Metanephros (tissue), 1 donor: ENCODE data around the gene OCEL1. TPM values are rescaled to one million over a fixed set of nuclear protein-coding genes. Genes with fewer than 3 reads are reported as not detected.

Source experiments
- total RNA-seq: library from RNA; depleted of rRNA; stranded (reverse); fragments of >200 nt; gene quantifications from one replicate; pipeline ENCODE4 v1.2.3, GENCODE V29; 2014

The OCEL1 gene, protein sequence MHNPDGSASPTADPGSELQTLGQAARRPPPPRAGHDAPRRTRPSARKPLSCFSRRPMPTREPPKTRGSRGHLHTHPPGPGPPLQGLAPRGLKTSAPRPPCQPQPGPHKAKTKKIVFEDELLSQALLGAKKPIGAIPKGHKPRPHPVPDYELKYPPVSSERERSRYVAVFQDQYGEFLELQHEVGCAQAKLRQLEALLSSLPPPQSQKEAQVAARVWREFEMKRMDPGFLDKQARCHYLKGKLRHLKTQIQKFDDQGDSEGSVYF
- 11.0 TPM for total RNA-seq

DNA sequence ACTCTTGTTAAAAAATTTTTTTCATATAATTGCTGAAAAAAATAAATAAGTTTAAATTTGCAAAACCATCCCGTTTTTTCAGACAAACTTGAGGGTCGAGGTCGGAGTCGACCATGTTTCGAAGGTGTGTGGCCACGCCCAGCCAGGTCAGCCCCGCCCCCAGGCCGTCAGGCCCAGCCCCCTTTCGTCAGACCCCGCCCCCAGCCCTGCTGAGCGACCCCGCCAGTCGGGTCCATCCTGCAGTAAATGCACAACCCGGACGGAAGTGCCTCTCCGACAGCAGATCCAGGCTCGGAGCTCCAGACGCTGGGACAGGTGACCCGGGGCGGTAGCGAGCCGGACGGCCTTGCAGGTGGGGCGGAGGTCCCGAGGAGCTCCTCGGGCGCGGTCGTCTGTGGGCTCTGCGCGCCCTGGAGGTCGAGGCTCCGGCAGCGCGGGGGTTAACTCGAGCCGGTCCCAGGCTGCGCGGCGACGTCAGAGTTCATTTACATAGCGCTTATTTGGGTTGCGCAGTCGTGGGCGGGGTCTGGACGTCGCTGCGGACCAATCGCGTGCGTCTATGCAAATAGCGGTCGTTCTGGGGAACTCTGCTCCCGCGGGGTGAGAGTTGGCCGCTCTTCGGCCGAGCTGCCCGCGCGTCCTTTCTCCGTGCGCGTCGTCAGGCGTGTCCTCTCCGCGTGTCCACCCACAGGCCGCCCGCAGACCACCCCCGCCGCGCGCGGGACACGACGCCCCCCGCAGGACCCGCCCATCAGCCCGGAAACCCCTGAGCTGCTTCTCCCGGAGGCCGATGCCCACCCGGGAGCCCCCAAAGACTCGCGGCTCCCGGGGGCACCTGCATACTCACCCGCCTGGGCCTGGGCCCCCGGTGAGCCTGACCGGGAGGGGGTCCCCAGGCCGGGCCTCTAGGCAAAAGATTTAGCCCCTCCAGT, at the start of gene OCEL1:
OCEL1 (plus strand) TSS at position 225 of the 932 bp plus-strand sequence; CDS start at position 247, 22 bp downstream.

DNA sequence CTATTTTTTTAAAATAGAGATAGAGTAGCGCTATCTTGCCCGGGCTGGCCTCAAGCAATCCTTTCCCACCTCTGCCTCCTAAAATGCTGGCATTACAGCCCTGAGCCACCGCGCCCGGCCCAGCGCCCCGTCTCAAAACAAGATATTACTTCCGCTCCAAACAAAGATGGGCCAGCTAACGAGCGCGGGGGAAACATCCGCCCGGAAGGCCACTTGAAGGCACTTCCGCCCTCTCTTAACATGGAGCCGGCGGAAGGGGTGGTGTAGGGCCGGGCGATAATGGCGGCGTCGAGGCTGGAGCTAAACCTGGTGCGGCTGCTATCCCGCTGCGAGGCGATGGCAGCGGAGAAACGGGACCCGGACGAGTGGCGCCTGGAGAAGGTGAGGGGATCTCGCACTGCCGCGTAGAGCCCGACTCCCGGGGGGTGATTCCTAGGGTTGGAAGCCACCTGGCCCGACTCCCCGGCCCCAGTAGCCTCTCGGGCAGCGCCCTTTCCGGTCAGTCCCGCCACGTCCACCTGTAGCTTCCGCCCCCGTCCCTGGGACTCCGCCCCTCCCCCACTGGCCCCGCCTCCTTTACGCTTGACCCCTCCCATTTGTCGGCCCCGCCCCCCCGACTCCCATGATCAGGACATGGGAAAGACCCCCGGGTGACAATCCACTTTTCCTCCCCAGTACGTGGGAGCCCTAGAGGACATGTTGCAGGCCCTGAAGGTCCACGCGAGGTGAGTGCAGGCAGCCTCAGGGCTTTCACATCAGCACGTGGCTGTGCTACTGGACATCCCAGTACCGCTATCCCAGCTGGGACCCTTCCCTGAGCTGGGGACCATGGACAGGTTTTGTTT, 10.7 kb upstream of the OCEL1 start, which contains the start of gene USE1:
USE1 (plus strand) TSS at position 231 of the 845 bp plus-strand sequence; CDS start at position 280, 49 bp downstream.

DNA sequence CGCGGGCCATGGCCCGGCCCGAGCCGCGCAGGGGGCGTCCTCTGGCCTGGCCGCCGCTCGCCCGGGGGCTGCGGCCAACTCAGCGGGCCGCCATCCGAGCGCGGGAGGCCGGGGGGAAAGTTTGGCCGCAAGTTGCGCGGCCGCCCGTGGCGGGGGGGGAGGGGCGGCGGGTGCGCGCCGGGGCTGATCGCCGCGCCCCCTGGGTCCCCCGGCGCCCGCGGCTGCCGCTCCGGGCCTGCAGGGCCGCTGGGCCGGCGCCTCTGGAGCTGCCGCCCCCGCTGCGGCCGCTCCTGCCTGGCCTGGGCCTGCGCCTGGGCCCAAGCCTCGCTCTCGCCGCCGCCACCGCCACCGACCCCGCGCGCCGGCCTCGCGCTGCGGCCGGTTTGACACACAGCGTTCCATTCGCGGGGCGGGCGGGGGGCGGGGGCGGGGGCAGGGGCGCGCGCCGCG, 19.5 kb downstream of the OCEL1 start, which contains the start of gene NR2F6:
NR2F6 (minus strand) TSS at position 385 of the 450 bp plus-strand sequence. CDS start 699 bp downstream, outside the sequence.

DNA sequence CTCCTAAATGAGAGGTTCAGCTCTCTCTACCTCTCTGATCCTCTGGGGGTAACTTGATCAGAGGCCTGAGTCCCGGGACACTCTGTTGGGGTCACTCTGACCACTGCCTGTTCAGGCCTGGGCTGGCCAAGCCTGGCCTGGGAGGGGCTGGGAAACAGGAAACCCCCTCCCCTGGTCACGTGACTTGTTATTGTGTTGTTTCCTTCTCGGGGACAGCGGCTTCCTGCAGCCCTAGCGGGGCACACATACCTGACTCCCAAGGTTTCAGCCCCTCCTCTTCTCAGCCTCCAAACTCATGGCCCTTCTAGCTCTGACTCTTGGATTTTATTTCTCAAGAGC, 38.6 kb downstream of the OCEL1 start, which contains the start of gene USHBP1:
USHBP1 (minus strand) TSS at position 105 of the 339 bp plus-strand sequence. CDS start 446 bp downstream, outside the sequence.

DNA sequence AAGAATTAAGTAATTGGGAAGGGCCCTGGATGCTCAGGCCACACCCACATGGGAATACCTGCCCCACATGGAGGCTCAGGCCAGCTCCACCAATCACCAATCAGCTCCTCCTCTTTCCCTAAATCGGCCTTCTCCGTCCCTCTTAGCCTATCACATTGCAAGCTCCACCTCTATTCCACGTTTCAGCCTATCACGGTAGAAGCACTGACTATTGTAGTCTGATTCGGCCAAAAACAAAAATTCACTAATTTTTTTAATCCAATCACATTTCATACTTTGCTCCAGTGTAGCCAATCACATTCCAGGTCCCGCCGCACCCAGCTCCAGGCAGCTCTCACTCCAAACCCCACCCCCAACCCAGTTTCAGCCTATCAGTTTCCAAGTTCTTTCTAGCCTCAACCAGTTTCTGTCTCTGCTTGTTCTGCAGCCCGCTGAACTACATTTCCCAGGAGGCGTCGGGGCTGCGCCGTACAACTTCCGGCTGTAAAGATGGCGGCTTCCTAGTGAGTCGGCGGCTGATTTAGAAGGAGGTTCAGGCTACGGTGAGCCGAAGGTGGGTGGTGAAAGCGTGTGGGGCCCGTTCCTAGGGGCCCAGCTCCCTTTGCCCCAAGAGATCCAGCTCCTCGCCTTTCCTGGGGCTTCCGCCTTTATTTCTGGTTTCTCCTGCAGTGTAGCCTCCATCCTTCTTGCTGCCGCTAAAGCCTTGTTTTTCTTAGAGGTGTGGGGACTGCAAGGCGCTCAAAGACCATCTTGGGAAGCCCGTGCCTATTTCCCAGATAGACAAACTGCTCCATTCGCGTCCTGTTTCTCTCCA, 41.2 kb downstream of the OCEL1 start, which contains the start of gene BABAM1:
BABAM1 (plus strand) TSS at position 469 of the 814 bp plus-strand sequence. CDS start 1,364 bp downstream, outside the sequence.

Other genes starting within 250 kb of the OCEL1 start
- gene CPAMD8, start 199.4 kb upstream of the OCEL1 start, total RNA-seq = 40.6 TPM
- 4.5 TPM for gene HAUS8, start 150.8 kb upstream of the OCEL1 start, total RNA-seq
- gene MYO9B, start 150.4 kb upstream of the OCEL1 start, total RNA-seq = 46.1 TPM
- 18.3 TPM for gene USE1, start 10.9 kb upstream of the OCEL1 start, total RNA-seq
- gene NR2F6, start 19.7 kb downstream of the OCEL1 start, total RNA-seq = 53.7 TPM
- gene USHBP1, start 38.5 kb downstream of the OCEL1 start, total RNA-seq = 9.8 TPM
- gene BABAM1, start 41.2 kb downstream of the OCEL1 start, total RNA-seq = 60.1 TPM
- 2.6 TPM for gene ANKLE1, start 55.7 kb downstream of the OCEL1 start, total RNA-seq
- gene ABHD8, start 77.2 kb downstream of the OCEL1 start, total RNA-seq = 18.3 TPM
- 42.7 TPM for gene MRPL34, start 79.6 kb downstream of the OCEL1 start, total RNA-seq
- gene DDA1, start 83.3 kb downstream of the OCEL1 start, total RNA-seq = 19.2 TPM
- 12.3 TPM for gene ANO8, start 108.6 kb downstream of the OCEL1 start, total RNA-seq
- 36.7 TPM for gene GTPBP3, start 111.3 kb downstream of the OCEL1 start, total RNA-seq
- gene PLVAP, start 151.1 kb downstream of the OCEL1 start, total RNA-seq = 157 TPM
- 0.41 TPM for gene CCDC194, start 168.0 kb downstream of the OCEL1 start, total RNA-seq
- 64.1 TPM for gene BST2, start 179.4 kb downstream of the OCEL1 start, total RNA-seq
- 69.9 TPM for gene MVB12A, start 193.8 kb downstream of the OCEL1 start, total RNA-seq
- 1.5 TPM for gene TMEM221, start 222.4 kb downstream of the OCEL1 start, total RNA-seq
- gene NXNL1, start 234.7 kb downstream of the OCEL1 start, total RNA-seq = not detected
- 32.3 TPM for gene SLC27A1, start 244.3 kb downstream of the OCEL1 start, total RNA-seq